HL-60 (cell line): ENCODE measurements around the gene APOH.

ENCODE experiments used
- DNase-seq, 2 experiments: peaks; one replicate each; pipeline ENCODE4 v3.0.0-alpha.2; 2010 to 2020; ENCODE audit warnings: low read depth in 1 of 2, low spot score in 1 of 2
- H3K27ac ChIP-seq: fragments of 250-450 bp; sonication (Bioruptor Pico); replicated peaks from 2 replicates; pipeline ENCODE4 v1.5.1; 2020; ENCODE audit warnings: mild to moderate bottlenecking, moderate library complexity
- H3K27me3 ChIP-seq: fragments of 250-450 bp; sonication (Bioruptor Pico); 2 replicates; pipeline ENCODE4 v1.5.1; 2021; ENCODE audit warnings: mild to moderate bottlenecking, moderate library complexity; ENCODE audit not compliant: insufficient read depth, poor library complexity, severe bottlenecking
- H3K4me3 ChIP-seq: replicated peaks from 2 replicates; pipeline ENCODE4 v1.5.1; 2011; ENCODE audit warnings: mild to moderate bottlenecking, control low read depth, low read length; ENCODE audit not compliant: insufficient read depth
- CTCF ChIP-seq: IDR thresholded peaks from one replicate; pipeline ENCODE4 v1.5.1; 2011; ENCODE audit warnings: low read length, control low read depth, inconsistent platforms; ENCODE audit not compliant: insufficient read depth
- GABPA ChIP-seq: IDR thresholded peaks from 2 replicates; pipeline ENCODE4 v1.6.1; 2012; ENCODE audit warnings: low read depth
- POLR2AphosphoS5 ChIP-seq: IDR thresholded peaks from 2 replicates; pipeline ENCODE4 v1.6.1; 2012; ENCODE audit warnings: low read depth
- REST ChIP-seq: IDR thresholded peaks from 2 replicates; pipeline ENCODE4 v1.6.1; 2012; ENCODE audit warnings: low read depth; ENCODE audit not compliant: insufficient replicate concordance
- SPI1 ChIP-seq: IDR thresholded peaks from 2 replicates; pipeline ENCODE4 v1.6.1; 2012; ENCODE audit warnings: low read depth, mild to moderate bottlenecking, borderline replicate concordance

Gene APOH

GRCh38 chr17:66187718-66188117 is 41.5 kb downstream of the APOH start:
- no peak for TF ChIP-seq POLR2AphosphoS5
- TF ChIP-seq SPI1: no peak
- no peak for TF ChIP-seq CTCF
- TF ChIP-seq REST: no peak
- TF ChIP-seq GABPA: no peak
- DNase-seq: no peak
- no peak overlapping the region for H3K27ac ChIP-seq
- H3K4me3 ChIP-seq: no peak overlapping the region
- peaks cover 2% of the 10 kb centered on the region for H3K27me3 ChIP-seq

- TF ChIP-seq POLR2AphosphoS5 (no peak), SPI1 (no peak), CTCF (no peak), GABPA (no peak), REST (no peak)
- DNase-seq: no peak
- Histone ChIP-seq H3K27me3 (peaks cover 2% of the 10 kb centered on the region), H3K27ac (no peak overlapping the region), H3K4me3 (no peak overlapping the region)
Observed at GRCh38 chr17:66185862-66186261, 43.4 kb downstream of the APOH start.

- H3K4me3 ChIP-seq: no peak overlapping the region
- no peak for TF ChIP-seq GABPA
- TF ChIP-seq REST: no peak
- no peak for TF ChIP-seq SPI1
- no peak for TF ChIP-seq POLR2AphosphoS5
- TF ChIP-seq CTCF: no peak
Observed at GRCh38 chr17:66184392-66184791, 44.8 kb downstream of the APOH start.

More at GRCh38 chr17:66184392-66184791, 44.8 kb downstream of the APOH start:
- no peak for DNase-seq
- H3K27ac ChIP-seq: no peak overlapping the region
- peaks cover 2% of the 10 kb centered on the region for H3K27me3 ChIP-seq
